DMS114 treated with DMSO at 0.1 percent for 48 hours (cell line): ENCODE measurements around the gene SERINC3.
A peak's percentile ranks its signal among the peaks of the same experiment; 100 is the strongest.

Source experiments
- DNase-seq: peaks from one replicate; lab custom pipeline; 2025; ENCODE audit not compliant: unreplicated experiment; lab: John Stamatoyannopoulos, UW

The SERINC3 gene

DNA sequence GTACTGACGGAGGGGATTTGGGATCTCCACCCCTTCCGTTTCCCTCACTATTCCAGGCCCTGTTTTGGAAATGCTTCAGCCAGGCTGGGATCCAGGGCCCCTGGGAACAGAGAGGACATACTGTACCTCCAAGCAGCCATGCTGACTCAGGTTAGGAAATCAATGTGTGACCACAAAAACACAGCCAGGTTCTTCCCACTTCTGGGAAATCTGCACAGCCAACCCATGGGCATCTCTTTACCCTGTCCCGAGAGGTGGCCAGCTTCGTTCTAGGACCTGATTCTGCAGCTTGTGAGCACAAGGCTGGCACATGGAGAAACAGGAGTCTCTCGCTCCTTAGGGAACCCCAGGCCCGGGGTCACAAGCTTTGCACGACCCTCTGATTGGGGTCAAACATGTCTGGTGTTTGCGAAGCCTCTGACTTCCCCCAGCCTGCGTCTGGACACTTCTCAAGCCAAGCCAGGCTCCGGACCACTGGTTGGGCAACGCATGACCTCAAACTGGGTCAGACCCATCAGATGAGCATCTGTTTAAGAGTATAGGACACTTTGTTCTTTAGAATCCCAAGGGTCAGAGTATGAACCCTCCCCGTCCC, 54.5 kb downstream of the SERINC3 start:
- no peak for DNase-seq

DNA sequence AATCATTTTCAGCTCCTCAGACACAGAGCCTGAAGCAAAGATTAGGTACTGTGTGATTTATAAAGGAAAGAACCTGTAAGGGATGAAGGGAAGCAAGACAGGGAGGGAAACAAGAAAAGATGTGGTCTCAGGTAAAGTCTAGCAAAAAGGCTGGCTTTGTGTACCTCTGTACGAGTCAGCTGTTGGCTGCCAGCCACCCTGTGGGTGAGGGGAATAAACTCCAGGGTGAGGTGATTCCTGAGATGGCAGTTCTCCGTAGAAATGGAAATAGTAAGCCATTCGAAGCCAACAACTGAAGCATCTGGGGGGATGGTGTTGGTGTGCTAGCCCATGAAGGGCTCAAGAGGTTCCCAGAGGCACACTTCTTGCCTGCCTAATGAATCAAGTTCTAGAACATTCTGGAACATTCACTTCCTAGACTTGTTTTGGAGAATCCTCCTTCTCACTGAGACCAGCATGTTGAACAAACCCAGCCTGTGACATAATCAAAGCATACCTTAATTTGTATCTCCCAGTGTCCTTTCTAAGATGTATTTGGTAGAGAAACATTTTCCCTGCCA, 56.8 kb downstream of the SERINC3 start:
- DNase-seq, result no peak

DNA sequence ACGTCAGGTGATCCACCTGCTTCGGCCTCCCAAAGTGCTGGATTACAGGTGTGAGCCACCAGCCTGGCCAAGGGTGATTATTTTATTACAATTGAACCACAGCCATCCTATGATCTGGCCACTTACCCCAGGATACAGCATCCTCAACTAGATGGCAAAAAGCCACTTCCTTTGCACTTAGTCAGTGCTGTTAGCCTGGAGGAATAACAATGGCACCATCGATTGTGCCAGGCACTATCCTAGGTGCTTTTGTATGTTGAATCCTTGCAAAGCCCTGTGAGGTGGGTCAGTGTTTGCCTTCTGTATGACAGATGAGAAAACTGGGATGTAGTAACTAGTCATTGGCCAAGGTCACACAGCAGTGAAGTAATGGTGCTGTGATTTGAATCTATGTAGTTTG, 57.4 kb downstream of the SERINC3 start:
- DNase-seq, result no peak

DNA sequence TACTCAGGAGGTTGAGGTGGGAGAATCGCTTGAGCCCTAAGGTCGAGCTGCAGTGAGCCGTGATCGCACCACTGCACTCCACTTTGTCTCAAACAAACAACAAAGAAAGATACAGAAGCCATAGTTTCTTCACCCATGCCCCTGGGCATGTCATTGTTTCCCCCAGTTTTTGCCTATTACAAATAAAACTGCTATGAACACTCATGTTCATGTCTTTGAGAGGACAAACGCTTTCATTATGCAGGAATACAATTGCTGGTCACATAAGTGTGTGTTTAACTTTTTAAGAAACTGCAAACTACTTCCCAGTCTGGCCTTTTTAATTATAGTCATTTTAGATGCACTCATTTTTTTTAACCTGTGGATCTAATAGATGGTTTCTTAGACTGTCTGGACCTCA, 58.4 kb downstream of the SERINC3 start:
- DNase-seq, result no peak

DNA sequence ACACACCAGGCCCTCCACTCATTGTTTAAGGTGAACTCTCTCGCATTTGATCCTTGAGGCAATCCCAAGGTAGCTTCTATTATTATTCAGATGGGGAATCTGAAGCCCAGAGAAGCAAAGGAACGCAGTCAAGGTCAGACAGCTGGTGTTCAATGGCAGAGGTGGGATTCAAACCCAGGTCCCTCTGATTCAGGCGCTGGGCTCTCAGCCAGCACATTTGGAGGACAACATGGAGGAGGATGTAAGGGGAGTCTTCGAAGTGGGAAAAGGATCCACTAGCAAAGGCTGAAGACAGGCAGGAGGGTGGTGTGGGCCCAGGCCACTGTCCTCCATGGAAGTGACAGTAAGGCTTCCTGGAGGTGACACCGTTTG, 60.1 kb downstream of the SERINC3 start:
- DNase-seq, result no peak

DNA sequence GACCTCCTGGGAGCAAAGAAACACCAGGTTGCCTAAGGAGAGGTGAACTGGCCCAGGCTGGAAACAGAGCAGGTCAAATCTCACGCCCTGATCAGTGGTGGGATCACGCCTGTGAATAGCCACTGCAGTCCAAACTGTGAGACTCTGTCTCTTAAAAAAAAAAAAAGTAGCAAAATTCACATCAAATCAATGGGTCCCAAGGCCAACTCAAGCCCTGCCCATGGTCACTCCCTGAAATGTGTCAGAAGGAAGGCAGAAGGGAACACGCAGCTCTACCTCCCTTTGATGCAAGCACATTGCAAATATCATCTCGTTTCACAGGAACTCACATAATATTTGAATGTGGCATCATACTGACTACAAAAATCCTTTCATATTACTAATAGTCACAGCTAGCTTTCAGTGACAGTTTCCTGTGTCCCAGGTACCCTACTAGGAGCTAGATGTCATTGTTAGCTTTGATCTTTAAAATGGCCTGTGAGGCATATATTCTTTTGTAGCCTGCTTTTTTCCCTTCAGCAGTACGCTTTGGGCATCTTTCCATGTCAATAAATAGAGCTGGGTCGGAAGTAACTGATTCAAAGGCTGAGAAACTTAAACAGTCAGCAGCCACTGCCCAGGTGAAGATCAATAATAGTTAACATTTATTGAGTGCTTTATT, 60.6 kb downstream of the SERINC3 start:
- DNase-seq, result no peak

DNA sequence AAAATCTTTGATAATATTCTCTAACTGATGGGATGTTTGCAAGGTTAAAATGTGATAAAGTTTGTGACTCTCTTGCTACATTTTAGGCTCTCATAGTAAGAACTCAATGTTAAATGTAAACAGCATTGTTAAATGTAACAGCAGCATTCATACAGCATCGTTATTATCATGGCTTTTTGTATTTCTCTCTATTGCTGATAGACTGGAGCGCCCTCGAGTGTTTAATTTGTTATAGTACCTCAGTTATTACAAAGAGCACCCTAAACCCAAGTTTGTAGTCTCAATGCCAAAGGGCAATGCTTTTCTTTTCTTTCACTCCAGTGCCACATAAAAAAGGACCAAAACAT, 61.1 kb downstream of the SERINC3 start:
- DNase-seq, result peak; percentile 42

DNA sequence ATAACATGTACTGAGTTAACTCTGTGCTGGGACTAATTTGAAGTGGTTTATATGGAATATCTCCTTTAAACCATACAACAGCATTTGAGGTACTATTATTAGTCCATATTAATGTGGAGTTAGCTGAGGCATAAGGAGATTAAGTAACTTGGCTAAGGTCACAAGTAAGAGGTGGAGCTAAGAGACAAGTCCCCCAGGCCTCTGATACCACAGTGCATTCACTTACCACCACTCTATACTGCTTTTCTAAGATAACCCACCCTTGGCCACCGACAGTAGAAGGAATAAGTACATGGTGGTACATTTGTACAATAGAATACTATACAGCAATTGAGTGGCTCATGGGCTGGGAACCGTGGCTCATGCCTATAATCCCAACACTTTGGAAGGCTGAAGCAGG, 62.6 kb downstream of the SERINC3 start:
- DNase-seq, result no peak

DNA sequence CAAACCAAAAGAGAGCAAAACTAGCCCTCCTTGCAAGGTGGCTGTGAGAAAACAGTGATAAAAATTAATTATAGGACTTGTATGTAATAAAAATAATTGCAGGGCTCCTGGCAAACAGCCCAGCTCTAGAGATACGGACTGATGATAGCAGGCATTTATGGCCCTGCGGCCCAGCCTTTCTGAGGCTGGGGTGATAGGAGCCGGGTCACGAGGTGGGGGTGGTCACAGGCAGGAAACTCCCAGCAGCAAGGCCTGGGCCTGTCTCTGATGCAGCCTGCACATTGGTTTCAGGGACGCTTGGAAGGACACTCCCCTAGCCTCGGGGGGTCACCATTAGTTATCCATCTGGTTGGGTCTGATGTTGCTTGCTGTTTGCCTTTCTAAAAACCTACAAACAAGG, 64.9 kb downstream of the SERINC3 start:
- no peak for DNase-seq

DNA sequence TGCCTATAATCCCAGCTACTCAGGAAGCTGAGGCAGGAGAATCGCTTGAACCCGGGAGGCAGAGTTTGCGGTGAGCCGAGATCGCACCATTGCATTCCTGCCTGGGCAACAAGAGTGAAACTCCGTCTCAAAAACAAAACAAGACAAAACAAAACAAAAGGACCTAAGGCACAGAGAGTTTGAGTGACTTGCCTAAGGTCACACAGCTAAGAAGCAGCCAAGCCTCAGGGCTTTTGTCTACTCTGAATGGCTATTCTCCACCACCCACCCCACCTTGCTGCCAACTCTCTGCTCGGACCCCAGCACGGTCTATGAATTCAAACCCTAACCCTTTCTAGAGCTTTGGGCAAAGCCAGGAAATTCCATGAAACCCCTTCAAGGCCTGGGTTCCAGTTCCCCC, 65.3 kb downstream of the SERINC3 start:
- DNase-seq, result no peak

DNA sequence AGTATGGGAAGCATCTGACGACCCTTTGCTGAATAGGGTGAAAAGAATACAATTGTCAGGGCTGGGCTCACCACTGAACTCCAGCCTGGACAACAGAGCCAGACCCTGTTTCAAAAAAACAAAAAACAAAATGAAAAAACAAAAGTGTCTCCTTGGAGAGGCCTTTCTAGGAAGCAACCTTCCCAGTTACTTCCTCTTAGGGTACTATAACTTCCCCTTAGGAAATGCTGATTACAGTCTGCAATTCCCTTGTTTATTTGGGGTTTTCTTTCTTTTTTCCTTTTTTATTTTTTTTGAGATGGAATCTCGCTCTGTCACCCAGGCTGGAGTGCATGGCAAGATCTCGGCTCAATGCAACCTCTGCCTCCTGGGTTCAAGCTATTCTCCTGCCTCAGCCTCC, 66.7 kb downstream of the SERINC3 start:
- no peak for DNase-seq

DNA sequence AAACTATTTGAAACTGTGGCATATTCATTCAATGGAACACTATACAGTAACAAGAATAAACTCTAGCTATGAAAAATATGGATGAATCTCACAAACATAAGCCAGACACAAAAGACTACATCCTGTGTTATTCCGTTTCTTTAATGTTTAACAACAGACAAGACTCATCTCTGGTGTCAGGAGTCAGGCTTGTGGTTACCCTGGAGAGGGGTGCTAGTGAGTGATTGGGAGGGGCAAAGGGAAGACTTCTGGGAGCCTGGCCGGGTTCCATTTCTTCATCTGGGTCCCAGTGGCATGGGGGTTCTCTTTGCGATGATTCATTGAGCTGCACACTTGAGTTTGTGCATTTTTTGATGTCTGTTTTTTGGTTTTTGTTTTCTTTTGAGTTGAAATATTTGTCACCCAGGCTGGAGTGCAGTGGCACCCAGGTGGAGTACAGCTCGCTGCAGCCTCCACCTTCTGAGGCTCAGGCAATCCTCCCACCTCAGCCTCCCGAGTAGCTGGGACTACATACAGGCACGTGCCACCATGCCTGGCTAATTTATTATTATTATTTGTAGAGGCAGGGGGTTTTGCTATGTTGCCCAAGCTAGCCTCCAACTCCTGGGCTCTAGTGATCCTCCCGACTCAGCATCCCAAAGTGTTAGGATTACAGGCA, 67.4 kb downstream of the SERINC3 start:
- no peak for DNase-seq

DNA sequence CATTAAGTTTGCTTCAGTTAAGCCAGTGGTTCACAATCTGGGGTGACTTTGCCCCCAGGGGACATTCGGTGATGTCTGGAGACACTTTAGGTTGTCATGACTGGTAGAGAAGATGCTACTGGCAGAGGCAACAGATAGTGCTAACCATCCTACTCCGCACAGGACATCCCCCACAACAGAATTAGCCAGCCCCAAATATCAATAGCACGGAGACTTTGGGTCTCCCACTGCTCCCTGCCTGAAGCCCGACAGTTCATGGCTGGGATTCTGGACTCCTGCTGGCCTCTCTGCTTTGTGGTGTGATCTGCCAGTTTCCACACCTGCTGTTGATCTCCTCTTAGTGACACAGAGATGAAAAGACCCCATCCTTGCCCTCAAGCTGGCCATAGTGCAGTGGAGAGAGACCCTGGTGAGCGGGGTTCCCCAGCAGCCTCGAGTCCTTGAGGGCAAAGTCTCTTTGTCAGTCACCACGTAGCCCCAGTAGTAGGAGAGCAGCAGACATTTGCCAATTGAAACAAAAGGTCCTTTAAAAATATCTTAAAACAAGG, 70.9 kb downstream of the SERINC3 start:
- no peak for DNase-seq

DNA sequence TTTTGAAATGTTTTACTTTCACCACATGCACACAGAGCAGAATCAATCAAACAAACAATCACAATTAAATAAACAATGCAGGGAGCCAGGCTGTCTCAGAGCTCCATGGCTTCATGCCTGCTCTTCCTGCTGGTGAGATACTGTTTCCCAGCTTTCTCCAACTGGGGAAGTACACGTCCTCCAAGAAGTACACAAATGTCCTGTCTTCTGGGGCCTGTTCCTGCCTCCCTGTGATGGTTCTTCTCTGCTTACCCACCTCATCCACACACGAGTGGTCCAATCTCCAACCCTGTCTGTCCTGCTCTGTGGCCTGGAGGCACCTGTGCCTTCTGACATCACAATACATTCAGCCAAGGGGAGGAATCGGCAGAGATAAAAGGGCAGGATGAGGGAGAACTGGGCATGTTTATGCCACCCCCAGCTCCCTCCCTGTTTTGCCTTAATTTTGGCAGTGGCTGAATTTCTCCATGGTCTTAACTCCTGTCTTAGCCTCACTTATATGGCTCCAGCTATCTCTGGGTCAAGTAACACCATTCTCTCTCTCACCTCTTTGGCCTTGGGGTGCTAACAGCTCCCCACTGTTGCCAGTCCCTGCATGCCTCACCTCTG, 71.5 kb downstream of the SERINC3 start:
- DNase-seq, result no peak

DNA sequence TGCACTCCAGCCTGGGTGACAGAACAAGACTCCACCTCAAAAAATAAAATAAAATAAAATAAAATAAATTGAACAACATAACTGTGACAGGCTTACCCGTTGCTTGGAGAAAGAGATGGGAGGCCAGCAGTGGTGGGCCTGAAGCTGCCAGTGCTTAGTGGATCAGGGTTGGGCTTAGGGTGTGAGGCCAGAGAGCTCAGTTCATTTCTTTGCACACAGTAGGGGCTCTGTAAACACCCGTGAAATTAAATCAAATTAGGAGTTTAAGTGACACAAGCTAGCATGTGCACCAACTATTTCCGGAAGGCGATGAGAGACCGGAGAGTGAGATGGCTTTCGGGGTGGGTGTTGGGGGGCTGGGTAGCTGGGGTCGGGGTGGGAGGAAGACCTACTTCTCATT, 72.0 kb downstream of the SERINC3 start:
- no peak for DNase-seq

DNA sequence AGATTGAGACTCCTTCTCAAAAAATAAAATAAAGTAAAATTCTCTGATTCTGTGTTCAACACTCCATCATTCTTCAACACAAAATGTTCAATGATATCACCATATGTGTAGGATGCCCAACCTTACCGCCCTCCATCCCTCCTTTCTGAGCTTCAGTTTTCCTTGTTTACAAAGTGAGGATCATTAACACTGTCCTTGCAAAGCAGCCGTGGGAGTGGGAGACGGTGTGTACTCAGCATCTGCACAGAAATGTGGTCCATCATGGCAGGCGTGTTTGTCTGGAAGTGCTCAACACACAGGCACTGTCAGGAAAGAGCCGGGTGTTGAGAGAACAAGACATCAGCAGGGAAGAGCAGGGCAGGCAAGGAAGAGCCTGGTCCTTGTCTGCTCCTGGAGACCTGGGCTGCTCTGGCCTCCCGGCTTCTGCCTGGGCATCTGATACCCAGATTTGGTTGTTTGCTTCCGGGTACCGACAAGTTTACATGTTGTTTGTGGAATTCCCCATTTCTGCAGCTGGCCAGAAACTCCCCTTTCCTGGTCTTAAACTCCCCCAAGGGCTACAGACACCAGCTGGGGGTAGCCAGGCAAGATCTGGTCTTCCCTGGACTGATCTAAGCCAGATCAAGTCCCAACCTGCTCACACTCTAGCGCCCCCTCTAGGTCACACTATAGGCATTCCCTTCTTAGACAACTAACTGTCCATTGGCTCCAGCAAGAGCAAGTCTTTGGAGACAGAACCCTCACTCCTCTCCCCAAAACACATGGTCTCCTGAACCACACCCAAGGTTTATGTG, 72.9 kb downstream of the SERINC3 start:
- no peak for DNase-seq

DNA sequence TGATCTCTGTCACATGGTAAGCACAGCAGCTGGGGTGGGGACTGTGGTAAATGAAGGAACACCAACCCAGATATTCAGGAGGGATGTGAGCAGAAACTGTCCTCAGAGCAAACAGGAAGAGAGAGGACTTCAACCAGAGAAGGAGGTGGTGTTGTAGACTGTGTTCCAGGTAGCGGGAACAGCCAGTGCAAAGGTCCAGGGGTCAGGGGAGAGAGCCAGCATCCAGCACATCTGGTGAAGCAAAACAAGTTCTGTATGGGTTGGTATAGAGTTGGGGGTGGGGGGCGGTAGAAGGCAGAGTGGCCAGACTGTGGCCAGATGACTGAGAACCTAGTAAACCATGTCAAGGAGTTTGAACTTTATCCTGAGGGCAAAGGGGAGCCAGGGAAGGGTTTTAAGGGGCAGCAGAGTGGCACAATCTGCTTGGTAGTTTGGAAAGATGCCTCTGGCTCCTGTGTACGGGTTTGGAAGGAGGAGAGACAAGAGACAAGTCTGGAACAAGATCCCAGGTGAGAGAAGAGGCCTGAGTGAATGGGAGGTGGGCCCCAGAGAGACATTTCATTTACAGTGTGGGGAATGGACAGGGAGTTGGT, 73.9 kb downstream of the SERINC3 start:
- DNase-seq, result no peak
